ENCODE results near the gene PLCB4.
A peak's percentile ranks its signal among the peaks of the same experiment; 100 is the strongest.

PLCB4 gene

GRCh38 chr20:9117548-9117947 lies 48.7 kb downstream of the PLCB4 start:
- no peaks in the 10 kb centered on the region for H3K27me3 Mint-ChIP-seq
- H3K36me3 Mint-ChIP-seq (ENCODE audit: insufficient read depth), result no peaks in the 10 kb centered on the region
- DNase-seq (ENCODE audit: low spot score in 2 of 2) (no peak), ATAC-seq (replicated peaks; ENCODE audit: extremely low read depth, poor library complexity, severe bottlenecking) (no peak)
- no peak overlapping the region for H3K27ac Mint-ChIP-seq (ENCODE audit: low read depth)
- H3K4me1 Mint-ChIP-seq, result no peaks in the 10 kb centered on the region
- no peak overlapping the region for H3K4me3 Mint-ChIP-seq
- H3K9me3 Mint-ChIP-seq, result peaks cover 15% of the 10 kb centered on the region

- no peak overlapping the region for H3K4me3 Mint-ChIP-seq
- no peaks in the 10 kb centered on the region for H3K27me3 Mint-ChIP-seq
- no peaks in the 10 kb centered on the region for H3K4me1 Mint-ChIP-seq
- peaks cover 15% of the 10 kb centered on the region for H3K9me3 Mint-ChIP-seq
- no peaks in the 10 kb centered on the region for H3K36me3 Mint-ChIP-seq (ENCODE audit: insufficient read depth)
- no peak for ATAC-seq (replicated peaks; ENCODE audit: extremely low read depth, poor library complexity, severe bottlenecking)
- DNase-seq (ENCODE audit: low spot score in 2 of 2), result no peak
- H3K27ac Mint-ChIP-seq (ENCODE audit: low read depth), result no peak overlapping the region
These were observed 50.9 kb downstream of the PLCB4 start for GRCh38 chr20:9119776-9120175.

- H3K4me1 Mint-ChIP-seq, result no peaks in the 10 kb centered on the region
- no peak for ATAC-seq (replicated peaks; ENCODE audit: extremely low read depth, poor library complexity, severe bottlenecking)
- H3K4me3 Mint-ChIP-seq, result no peak overlapping the region
- no peaks in the 10 kb centered on the region for H3K27me3 Mint-ChIP-seq
- peak overlapping the region; percentile 27 for H3K27ac Mint-ChIP-seq (ENCODE audit: low read depth)
- peaks cover 15% of the 10 kb centered on the region for H3K9me3 Mint-ChIP-seq
- no peak for DNase-seq (ENCODE audit: low spot score in 2 of 2)
- no peaks in the 10 kb centered on the region for H3K36me3 Mint-ChIP-seq (ENCODE audit: insufficient read depth)
These were observed 52.3 kb downstream of the PLCB4 start for GRCh38 chr20:9121211-9121610.

- Mint-ChIP-seq H3K4me1 (no peaks in the 10 kb centered on the region), H3K9me3 (peaks cover 15% of the 10 kb centered on the region), H3K36me3 (ENCODE audit: insufficient read depth) (no peaks in the 10 kb centered on the region), H3K27me3 (no peaks in the 10 kb centered on the region), H3K27ac (ENCODE audit: low read depth) (no peak overlapping the region), H3K4me3 (no peak overlapping the region)
- DNase-seq (ENCODE audit: low spot score in 2 of 2) (no peak), ATAC-seq (replicated peaks; ENCODE audit: extremely low read depth, poor library complexity, severe bottlenecking) (no peak)
These were observed 53.7 kb downstream of the PLCB4 start for GRCh38 chr20:9122571-9122970.

GRCh38 chr20:9126527-9126926 lies 57.6 kb downstream of the PLCB4 start:
- H3K27me3 Mint-ChIP-seq, result no peaks in the 10 kb centered on the region
- H3K4me3 Mint-ChIP-seq, result no peak overlapping the region
- no peak overlapping the region for H3K27ac Mint-ChIP-seq (ENCODE audit: low read depth)
- DNase-seq (ENCODE audit: low spot score in 2 of 2) (no peak), ATAC-seq (replicated peaks; ENCODE audit: extremely low read depth, poor library complexity, severe bottlenecking) (no peak)
- H3K36me3 Mint-ChIP-seq (ENCODE audit: insufficient read depth), result no peaks in the 10 kb centered on the region
- no peaks in the 10 kb centered on the region for H3K4me1 Mint-ChIP-seq
- H3K9me3 Mint-ChIP-seq, result peaks cover 7% of the 10 kb centered on the region

GRCh38 chr20:9128568-9128967 lies 59.7 kb downstream of the PLCB4 start:
- no peak overlapping the region for H3K27ac Mint-ChIP-seq (ENCODE audit: low read depth)
- H3K4me3 Mint-ChIP-seq, result no peak overlapping the region
- DNase-seq (ENCODE audit: low spot score in 2 of 2) (no peak), ATAC-seq (replicated peaks; ENCODE audit: extremely low read depth, poor library complexity, severe bottlenecking) (no peak)
- no peaks in the 10 kb centered on the region for H3K4me1 Mint-ChIP-seq
- no peaks in the 10 kb centered on the region for H3K36me3 Mint-ChIP-seq (ENCODE audit: insufficient read depth)
- no peaks in the 10 kb centered on the region for H3K27me3 Mint-ChIP-seq
- H3K9me3 Mint-ChIP-seq, result peaks cover 7% of the 10 kb centered on the region

GRCh38 chr20:9129756-9130155 lies 60.9 kb downstream of the PLCB4 start:
- Mint-ChIP-seq H3K4me3 (no peak overlapping the region), H3K9me3 (peaks cover 7% of the 10 kb centered on the region), H3K4me1 (no peaks in the 10 kb centered on the region), H3K27me3 (no peaks in the 10 kb centered on the region), H3K36me3 (ENCODE audit: insufficient read depth) (no peaks in the 10 kb centered on the region), H3K27ac (ENCODE audit: low read depth) (no peak overlapping the region)
- no peak for DNase-seq (ENCODE audit: low spot score in 2 of 2)
- no peak for ATAC-seq (replicated peaks; ENCODE audit: extremely low read depth, poor library complexity, severe bottlenecking)

GRCh38 chr20:9130521-9130920 lies 61.6 kb downstream of the PLCB4 start:
- Mint-ChIP-seq H3K27ac (ENCODE audit: low read depth) (no peak overlapping the region), H3K4me1 (no peaks in the 10 kb centered on the region)

GRCh38 chr20:9131841-9132240 lies 63.0 kb downstream of the PLCB4 start:
- Mint-ChIP-seq H3K27ac (ENCODE audit: low read depth) (no peak overlapping the region), H3K36me3 (ENCODE audit: insufficient read depth) (no peaks in the 10 kb centered on the region), H3K4me3 (no peak overlapping the region), H3K4me1 (no peaks in the 10 kb centered on the region), H3K9me3 (peaks cover 12% of the 10 kb centered on the region), H3K27me3 (no peaks in the 10 kb centered on the region)
- DNase-seq (ENCODE audit: low spot score in 2 of 2) (no peak), ATAC-seq (replicated peaks; ENCODE audit: extremely low read depth, poor library complexity, severe bottlenecking) (no peak)

More at GRCh38 chr20:9130521-9130920, 61.6 kb downstream of the PLCB4 start:
- H3K4me3 Mint-ChIP-seq, result no peak overlapping the region
- no peaks in the 10 kb centered on the region for H3K27me3 Mint-ChIP-seq
- no peaks in the 10 kb centered on the region for H3K36me3 Mint-ChIP-seq (ENCODE audit: insufficient read depth)
- DNase-seq (ENCODE audit: low spot score in 2 of 2) (no peak), ATAC-seq (replicated peaks; ENCODE audit: extremely low read depth, poor library complexity, severe bottlenecking) (no peak)
- peaks cover 7% of the 10 kb centered on the region for H3K9me3 Mint-ChIP-seq

GRCh38 chr20:9134346-9134745 lies 65.5 kb downstream of the PLCB4 start:
- H3K27me3 Mint-ChIP-seq, result no peaks in the 10 kb centered on the region
- no peak overlapping the region for H3K27ac Mint-ChIP-seq (ENCODE audit: low read depth)
- H3K9me3 Mint-ChIP-seq, result peaks cover 10% of the 10 kb centered on the region
- DNase-seq (ENCODE audit: low spot score in 2 of 2) (no peak), ATAC-seq (replicated peaks; ENCODE audit: extremely low read depth, poor library complexity, severe bottlenecking) (no peak)
- no peak overlapping the region for H3K4me3 Mint-ChIP-seq
- no peaks in the 10 kb centered on the region for H3K36me3 Mint-ChIP-seq (ENCODE audit: insufficient read depth)
- H3K4me1 Mint-ChIP-seq, result no peaks in the 10 kb centered on the region

GRCh38 chr20:9136114-9136513 lies 67.2 kb downstream of the PLCB4 start:
- ATAC-seq (replicated peaks; ENCODE audit: extremely low read depth, poor library complexity, severe bottlenecking), result no peak

GRCh38 chr20:9137001-9137400 lies 68.1 kb downstream of the PLCB4 start:
- H3K36me3 Mint-ChIP-seq (ENCODE audit: insufficient read depth), result no peaks in the 10 kb centered on the region
- no peak overlapping the region for H3K27ac Mint-ChIP-seq (ENCODE audit: low read depth)
- DNase-seq (ENCODE audit: low spot score in 2 of 2) (no peak), ATAC-seq (replicated peaks; ENCODE audit: extremely low read depth, poor library complexity, severe bottlenecking) (no peak)
- peaks cover 27% of the 10 kb centered on the region for H3K9me3 Mint-ChIP-seq
- H3K4me3 Mint-ChIP-seq, result no peak overlapping the region
- H3K4me1 Mint-ChIP-seq, result no peaks in the 10 kb centered on the region
- no peaks in the 10 kb centered on the region for H3K27me3 Mint-ChIP-seq

More at GRCh38 chr20:9136114-9136513, 67.2 kb downstream of the PLCB4 start:
- Mint-ChIP-seq H3K9me3 (peaks cover 20% of the 10 kb centered on the region), H3K27ac (ENCODE audit: low read depth) (no peak overlapping the region), H3K4me3 (no peak overlapping the region), H3K27me3 (no peaks in the 10 kb centered on the region), H3K36me3 (ENCODE audit: insufficient read depth) (no peaks in the 10 kb centered on the region), H3K4me1 (no peaks in the 10 kb centered on the region)
- DNase-seq (ENCODE audit: low spot score in 2 of 2), result no peak

GRCh38 chr20:9139106-9139833 lies 70.4 kb downstream of the PLCB4 start:
- no peak overlapping the region for H3K4me3 Mint-ChIP-seq
- no peaks in the 10 kb centered on the region for H3K27me3 Mint-ChIP-seq
- H3K27ac Mint-ChIP-seq (ENCODE audit: low read depth), result no peak overlapping the region
- peaks cover 36% of the 10 kb centered on the region for H3K9me3 Mint-ChIP-seq
- H3K36me3 Mint-ChIP-seq (ENCODE audit: insufficient read depth), result no peaks in the 10 kb centered on the region
- no peaks in the 10 kb centered on the region for H3K4me1 Mint-ChIP-seq
- ATAC-seq (replicated peaks; ENCODE audit: extremely low read depth, poor library complexity, severe bottlenecking), result no peak
- DNase-seq (ENCODE audit: low spot score in 2 of 2), result no peak
